Measurements from ENCODE around the gene IGFBP5.

IGFBP5 gene

DNA sequence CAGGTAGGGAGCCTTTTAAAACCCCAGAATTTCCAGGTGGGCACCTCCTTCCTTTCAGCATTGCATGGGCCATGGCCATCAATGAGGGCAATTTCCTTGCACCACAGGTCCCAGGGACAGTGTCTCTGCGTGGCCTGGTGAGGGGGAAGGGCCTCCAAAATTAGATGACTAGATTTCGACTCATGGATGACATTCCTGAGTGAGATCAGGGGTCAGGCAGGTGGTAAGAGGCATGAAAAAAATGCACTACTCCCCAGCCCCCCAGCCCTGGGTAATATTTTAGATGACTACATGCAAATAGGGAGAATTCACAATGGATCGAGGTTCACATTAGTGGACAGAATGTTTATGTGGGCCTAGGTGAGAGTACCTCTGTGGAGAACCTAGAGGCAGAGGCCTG lies 19.0 kb upstream of the IGFBP5 start:
- no peak for DNase-seq (ENCODE audit: low read depth in 2 of 2)

DNA sequence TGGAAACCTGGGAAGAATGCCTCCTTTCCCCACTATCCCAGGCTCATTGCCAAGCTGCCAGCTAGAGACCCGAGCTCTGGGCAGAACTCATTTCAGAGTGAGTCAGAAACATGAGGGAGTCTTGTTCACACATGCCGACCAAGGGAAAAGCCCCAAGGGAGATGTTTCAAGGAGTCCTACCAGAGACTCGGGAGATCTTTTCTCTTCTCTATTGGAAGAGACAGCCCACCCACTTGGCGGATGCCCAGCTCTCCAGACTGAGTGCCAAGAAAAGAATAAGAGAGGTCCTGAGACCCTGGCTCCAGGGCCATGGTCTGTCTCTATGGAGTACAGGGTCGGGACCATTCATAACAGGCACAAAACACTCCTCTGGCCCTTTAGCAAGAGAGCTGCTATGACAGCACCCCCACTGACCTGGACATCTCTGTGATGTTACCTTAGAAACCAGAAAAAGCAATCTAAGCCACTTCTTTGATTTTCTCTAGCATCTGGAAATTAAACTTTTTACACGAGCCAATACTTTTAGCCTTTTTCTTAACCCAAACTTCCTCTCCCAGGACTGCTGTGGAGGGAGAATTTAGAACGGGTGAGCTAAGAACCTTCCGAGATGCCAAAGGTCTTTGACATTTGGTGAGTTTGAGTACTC lies 18.5 kb upstream of the IGFBP5 start:
- no peak for DNase-seq (ENCODE audit: low read depth in 2 of 2)

DNA sequence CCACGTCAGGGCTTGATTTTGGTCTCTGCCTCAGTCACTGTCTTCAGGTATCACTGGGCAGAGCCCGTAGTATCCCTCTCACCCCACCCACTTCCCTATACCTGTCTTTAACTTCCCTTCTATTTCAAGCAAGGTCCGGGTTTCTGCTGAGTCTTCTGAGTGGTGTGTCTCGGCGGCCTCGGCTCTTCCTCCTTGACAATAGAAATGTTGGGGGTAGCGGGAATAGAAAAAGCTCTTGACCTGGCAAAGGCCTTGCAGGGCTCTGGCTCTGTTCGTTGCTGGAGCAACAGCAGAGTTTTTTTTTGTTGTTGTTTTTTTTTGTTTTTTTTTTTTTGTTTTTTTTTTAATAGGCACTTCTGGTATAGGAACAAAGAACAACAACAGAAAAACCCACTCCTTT lies 16.0 kb upstream of the IGFBP5 start:
- DNase-seq (ENCODE audit: low read depth in 2 of 2): no peak

DNA sequence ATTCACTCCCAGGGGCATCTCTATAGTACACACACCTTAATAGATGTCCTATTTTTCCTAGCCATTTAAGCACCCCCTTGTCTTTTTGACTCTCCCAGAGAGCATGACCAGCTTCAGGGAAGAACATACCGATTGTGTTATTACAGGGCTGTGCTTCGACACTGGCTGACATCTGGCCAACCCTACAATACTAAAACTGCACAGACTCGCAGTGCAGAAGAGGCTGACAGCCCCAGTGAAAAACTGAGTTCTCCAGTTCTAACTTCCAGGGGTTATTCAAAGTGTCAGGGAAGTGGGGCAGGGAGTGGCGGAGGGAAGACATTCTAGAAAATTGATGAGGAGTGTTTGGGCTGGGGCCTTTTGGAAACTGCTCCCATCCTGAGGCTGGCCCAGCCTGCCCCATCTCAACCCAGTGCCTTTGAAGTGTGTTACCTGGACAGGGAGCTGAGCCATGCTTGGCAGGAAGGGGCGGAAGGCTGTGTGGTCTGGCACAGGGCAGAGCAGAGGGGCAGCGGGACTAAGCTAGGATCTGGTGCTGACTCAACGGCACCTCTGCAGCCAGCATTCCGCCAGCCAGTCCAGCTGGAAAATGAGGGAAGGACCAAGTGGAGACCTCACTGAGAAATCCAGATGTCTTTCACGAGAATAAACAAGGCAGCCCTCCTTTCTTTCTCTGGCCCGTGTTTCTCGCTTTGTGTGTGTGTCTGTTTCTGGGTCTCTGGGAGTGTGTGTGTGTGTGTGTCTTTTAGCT lies 15.4 kb upstream of the IGFBP5 start:
- DNase-seq (ENCODE audit: low read depth in 2 of 2): no peak

DNA sequence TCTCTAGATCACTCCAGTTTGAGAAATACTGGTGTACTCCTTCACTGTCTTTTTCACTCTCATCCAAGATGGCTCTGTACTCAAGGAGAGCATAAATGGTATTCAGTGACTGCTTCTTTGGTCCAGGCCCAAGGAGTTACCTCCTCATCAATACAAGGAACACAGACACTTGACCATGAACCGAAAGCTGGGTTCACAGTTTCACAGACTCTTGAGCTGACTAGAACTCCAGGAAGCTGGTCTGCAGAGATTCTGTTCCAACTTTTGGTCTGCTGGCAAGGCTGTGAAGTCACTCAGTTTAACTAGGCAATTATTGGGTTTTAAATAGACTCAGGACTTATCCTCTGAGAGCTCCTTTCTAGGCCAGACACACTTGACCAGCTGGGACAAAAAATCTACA lies 7.4 kb upstream of the IGFBP5 start:
- no peak for DNase-seq (ENCODE audit: low read depth in 2 of 2)

DNA sequence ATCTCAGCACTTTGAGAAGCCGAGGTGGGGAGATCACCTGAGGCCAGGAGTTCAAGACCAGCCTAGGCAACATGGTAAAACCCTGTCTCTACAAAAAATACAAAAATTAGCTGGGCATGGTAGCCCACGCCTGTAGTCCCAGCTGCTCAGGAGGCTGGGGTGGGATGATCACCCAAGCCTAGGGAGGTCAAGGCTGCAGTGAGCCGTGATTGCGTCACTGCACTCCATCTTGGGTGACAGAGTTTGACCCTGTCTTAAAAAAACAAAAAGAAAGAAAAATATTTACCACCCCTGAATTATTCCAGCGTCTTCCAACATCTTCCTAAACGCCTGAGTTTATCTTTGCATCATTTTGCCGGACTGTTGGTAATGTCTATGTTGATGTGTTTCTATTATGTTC lies 6.2 kb upstream of the IGFBP5 start:
- no peak for DNase-seq (ENCODE audit: low read depth in 2 of 2)

DNA sequence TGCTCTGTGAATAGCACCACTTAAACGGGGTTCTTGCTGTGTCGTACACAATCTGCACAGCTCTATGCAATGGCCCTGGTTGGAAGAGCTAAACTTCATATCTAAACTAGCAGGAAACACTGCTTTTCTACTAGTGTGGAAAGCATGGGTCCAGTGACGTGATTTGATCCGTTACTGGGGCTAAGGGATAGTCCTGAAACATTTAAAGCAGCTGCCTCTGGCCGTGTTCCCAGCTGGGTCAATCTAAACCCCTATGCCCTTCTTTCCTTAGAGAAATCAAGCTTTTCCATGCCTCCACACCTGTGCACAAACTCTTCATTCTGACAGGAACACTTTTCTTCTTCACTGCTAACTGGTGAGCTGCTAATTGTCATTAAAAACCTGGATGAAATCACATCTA lies 5.4 kb upstream of the IGFBP5 start:
- no peak for DNase-seq (ENCODE audit: low read depth in 2 of 2)

DNA sequence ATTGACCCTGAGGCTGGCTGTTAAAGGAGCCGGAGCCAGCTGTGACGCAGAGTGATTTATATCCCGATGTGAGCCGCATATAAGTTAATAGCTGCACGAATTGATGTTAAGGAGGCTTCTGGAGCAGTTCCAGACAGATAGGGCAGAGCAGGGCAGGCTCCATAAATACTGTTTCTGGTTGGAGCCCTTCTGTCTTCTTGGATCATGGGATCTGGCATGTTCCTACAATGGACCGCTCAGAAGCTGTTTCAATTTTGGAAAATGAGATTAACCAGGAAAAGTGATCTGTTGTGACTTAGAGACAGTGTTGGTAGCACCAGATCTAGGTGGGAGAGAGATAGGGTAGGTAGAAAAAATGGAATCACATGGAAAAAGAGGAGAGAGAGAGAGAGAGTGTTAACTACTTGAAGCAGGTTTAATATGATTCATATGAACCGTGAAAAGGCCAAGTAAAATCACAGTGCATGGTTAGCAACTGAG lies 4.8 kb upstream of the IGFBP5 start:
- DNase-seq (ENCODE audit: low read depth in 2 of 2): no peak

DNA sequence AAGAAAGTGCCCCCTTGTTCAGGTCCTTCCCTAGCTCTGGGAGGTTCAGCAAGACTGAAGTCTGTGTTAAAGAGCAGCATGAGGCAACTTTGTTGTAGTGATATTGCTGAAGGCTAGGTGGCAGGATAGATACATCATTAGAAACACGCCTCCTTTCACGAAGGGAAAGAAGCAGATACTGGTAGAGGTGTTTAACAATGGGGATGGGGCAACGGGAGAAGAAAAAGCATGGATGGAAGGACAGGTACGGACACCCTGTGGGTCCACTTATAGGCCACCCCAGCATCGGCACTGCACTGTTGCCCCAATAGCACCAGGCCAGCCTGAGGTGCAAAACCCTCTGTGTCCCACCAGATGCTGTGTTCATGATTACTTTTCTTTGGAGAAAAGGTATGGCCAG lies 3.5 kb upstream of the IGFBP5 start:
- DNase-seq (ENCODE audit: low read depth in 2 of 2): no peak

DNA sequence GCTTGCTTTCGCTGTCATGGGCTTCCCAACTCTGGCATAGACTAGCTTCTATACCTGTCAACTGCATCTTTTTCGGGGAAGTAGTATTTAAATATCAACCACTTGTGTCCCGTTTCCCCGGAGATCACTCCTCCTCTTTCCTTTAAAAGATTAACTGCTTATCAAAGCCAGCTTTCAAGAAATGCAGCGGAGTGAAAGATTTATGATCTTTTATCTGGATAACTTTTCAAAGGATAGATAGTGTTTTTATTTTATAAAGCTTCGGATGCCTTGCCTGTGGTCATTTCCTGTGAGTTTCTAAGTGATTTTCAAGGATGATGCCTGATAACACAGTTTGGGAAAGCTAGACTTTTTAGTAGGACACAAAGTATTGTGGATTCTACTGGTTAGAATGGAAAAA lies 2.9 kb upstream of the IGFBP5 start:
- no peak for DNase-seq (ENCODE audit: low read depth in 2 of 2)

DNA sequence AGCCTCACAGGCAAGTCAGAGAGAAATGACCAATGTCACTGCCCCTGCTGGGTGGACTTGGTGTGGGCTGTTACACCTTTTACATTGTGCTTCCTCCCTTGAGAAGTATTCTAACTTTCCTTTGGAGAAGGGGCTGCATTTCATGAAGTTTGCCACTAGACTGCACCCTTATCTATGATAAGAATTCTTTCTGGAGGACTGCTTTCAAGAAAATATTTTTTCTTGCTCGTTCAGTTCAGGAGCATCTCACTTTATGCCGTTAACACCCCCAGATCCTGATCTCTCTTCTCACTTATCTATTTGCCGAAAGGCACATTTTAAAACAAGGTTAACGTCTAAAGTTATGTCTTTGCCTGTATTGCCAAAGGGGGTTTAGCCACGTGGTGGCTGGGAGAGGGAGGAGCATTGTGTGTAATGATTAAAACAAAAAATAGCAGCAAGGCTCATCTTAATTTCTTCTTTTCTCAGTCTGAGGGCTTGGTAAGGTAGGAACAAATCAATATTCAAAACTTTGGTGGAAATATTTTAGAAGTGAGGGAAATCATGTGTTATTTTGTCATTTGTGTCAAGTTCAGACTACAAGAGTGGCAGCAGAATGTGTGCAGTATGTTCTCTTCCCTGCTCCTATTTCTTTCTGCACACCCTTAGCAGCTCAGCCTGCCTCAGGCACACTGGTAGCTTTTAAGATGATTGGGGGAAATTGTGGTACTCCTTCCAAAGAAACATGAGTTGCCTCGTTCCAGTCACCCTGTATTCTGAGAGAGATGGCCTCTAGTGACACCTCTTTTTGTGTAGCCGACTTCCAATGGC lies 1.6 kb upstream of the IGFBP5 start:
- no peak for DNase-seq (ENCODE audit: low read depth in 2 of 2)

DNA sequence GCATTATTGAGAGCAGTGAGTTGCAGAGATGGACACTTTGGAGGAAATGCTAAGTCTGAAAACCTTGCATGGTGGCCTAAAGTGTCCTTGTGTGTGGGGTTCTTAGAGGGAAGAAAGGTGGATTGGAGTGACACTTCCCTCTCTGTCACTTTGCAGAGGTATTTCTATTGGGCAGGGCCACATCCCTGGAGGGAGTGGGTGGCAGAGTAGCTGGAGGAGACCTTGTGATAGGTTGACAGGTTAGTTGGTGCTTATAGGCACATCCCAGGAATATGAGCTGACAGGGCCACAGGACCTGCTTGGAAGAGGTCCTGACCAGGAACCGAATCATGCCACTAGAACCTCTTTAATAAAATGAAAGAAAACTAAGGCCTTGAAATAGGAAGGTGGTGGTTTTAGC lies 972 bp upstream of the IGFBP5 start:
- DNase-seq (ENCODE audit: low read depth in 2 of 2): no peak

DNA sequence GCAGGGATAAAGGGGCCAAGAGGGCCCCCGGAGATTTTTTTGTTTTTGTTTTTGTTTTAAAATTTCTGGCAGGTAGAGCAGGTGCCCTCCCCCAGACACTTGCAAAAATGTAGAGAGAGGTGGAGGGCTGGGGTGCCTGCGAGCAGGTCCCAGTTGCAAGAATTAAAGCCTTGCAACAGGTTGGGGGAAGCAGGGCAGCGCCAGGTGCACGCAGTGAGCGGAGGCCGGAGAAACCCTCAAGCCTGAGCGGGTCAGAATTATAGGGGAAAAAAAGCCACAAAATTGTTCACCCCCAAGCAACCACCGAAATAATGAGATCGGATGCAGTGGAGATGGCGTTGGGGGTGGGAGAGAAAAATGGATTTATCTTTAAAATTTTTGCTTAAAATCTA lies 527 bp downstream of the IGFBP5 start:
- no peak for DNase-seq (ENCODE audit: low read depth in 2 of 2)

DNA sequence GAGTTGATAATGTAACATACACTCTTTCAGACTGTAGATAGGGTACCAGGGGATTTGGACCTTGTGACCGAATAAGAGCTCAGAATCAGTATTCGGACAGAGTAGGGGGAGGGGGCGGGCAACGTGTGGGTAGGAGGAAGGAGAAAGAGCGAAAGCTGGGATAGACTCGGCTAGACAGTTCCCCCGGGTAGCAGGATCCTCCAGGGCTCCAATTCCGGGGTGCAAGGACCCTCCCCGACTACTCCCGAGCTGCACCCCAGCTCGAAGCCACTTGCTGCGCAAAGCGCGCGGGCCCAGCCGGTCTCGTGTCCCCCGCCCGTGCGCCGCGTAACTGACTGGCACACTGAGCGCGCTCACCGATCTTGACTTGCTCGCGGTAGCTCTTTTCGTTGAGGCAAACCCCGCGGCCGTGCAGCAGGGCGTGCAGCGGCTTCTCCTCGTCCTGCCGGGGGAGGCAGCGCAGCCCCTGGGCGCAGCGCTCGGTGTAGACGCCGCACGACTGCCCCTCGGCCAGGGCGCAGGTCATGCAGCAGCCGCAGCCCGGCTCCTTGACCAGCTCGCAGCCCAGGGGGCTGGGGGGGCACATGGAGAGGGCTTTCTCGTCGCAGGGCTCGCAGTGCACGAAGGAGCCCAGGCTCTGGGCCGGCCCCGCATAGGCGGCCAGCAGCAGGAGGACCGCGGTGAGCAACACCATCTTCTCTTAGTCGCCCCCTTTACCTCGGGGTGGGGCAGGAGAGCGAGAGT lies 1.1 kb downstream of the IGFBP5 start:
- peak in 1 of 2 donors; percentile 27 for DNase-seq (ENCODE audit: low read depth in 2 of 2)

DNA sequence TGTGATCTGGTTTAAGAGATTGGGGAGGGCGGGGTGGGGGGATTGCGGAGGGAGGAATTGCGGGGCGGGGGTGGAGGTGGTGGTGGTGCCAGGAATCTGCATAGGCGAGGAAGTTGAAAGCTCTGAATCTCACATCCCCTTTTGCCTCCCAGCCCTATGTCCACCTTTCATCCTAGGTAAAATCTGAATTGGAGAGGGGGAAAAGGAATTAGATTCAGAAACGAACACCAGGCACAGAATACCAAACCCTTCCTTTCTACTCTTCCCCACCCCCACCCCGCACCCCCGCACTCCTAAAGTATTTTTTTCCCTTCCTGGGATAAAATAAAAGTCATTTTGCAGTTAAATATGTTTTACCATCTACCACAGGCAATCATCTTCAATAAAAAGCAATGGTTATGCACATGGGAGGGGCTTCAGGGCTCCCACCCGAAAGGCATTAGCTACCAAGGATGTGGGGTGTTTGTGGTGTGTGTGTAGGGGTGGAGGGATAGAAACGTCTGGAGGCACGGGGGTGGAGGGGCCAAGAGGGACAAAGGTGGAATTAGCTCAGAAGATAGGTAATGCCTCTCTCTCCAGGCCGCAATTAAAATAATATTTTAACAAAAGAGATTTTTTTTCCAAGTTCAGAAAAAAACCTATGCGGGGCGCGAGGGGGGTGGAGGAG lies 1.8 kb downstream of the IGFBP5 start:
- no peak for DNase-seq (ENCODE audit: low read depth in 2 of 2)

DNA sequence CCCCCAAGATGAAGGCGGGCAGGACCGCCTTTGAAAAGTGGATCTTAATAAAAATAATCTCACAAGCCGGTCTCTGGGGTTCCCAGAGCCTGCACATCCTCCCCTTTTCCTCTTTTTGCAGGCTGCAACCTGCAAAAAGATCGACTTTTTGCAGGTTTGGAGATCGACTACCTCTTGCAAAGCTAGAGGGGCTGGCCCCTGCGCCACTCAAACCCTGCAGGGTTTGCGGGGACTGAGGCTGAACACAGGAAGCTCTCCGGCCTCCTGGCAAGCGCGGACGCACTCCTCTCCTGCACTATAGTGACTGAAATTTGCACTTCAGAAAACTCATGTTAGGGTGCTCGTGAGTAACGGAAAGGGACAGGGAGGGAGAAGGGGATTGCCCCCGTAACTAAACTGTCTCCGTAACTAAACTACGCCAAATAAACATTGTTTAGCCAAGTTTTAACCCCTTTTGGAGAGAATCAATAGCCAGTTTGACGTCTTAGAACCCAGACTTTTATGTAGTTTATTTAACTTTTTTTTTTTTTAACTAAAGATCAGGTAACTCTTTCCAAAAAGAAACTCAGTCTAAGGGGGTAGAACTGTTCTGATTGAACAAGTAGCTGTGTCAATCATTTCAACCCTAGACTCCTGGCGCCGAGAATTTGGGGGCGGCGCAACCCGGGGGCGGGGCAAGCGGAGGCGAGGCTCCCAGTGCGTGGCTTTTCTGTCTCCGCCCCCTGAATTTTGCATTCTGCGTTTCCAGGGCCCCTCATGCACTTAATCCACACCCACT lies 2.5 kb downstream of the IGFBP5 start:
- peak; percentile 61 to 67 for DNase-seq (ENCODE audit: low read depth in 2 of 2)

DNA sequence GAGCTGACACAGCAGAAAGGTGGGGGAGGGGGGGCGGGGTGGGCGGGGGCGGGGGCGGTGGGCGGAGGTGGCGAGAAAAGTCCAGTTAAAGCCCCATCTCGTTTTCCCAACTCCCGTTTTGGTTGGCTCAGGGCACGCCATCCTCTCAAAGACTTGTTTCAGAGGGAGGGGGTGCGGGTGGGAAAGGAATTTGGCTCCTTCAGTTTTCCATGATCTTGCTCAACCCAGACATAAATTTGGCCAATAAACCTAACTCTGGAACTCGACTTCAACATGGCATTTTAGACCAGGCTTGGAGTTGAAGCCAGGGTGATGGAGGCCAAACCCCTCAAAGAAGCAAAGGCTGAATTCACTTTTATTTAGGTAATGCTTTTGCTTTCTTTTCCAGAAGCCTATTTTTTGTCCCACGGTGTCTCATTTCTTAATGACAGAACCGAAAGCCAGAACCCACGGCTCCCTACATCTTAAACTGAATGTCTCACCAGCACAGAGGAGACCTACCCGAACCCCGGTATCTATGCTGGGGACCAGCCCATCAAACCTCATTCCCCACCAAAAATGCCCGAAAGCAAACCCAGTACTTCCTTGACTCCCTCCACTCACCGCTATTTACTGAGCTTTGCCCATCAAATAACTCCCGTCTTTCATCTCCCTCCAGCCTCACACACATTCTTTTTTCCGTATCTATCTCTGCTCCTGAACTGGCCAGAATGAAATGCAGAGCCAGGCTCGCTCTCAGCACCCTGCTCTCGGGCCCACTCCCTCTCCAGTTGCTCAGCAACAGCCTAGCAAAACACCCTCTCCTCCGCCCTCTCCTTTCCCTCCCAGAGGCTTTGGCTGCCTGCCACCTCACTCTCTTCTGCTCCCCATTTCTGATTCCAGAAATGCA lies 4.3 kb downstream of the IGFBP5 start:
- DNase-seq (ENCODE audit: low read depth in 2 of 2): no peak

DNA sequence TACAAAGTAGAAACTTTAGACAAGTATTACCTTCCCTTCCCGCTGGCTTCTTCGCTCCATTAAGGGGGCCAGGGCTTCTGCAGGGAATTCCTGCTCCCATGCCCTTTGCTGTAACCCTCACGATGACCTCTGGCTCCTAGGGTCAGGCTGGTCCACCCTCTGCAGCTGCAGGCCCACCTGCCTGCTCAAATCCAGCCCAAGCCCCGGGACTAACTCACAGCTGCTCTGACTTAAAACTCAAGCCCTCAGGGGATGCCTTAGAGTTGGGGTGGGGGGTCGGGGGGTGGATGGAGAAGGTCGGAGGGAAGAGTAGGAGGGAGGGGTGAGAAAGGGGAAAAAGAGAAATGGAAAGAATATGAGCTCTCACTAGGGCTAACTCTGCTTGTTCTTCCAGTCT lies 4.9 kb downstream of the IGFBP5 start:
- DNase-seq (ENCODE audit: low read depth in 2 of 2): no peak

DNA sequence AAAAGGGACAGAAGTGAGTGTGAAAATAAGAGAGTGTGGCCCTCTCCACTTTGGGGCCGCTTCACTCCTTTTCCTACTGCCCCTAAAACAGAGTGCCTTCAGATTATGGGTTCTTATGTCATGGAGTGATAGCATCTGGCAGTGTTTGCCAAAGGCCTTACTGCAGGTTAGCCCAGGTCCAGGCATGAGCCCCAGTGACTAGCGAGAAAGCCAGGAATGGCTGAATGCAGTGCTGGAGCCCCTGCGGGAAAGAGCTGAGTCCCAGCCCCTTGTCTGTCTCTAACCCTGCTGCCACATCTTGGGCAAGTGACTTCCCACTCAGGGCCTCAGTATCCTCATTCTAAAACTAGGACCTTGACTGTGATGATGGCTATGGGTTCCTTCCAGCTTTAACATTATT lies 6.0 kb downstream of the IGFBP5 start:
- no peak for DNase-seq (ENCODE audit: low read depth in 2 of 2)

Data from stimulated activated CD8-positive, alpha-beta memory T cell treated with anti-CD3 and anti-CD28 coated beads, Interleukin-2, amount 100 ng/mL, for 48 hours (primary cell).